ENCODE measurements around the gene ACTN4.

Gene ACTN4

DNA sequence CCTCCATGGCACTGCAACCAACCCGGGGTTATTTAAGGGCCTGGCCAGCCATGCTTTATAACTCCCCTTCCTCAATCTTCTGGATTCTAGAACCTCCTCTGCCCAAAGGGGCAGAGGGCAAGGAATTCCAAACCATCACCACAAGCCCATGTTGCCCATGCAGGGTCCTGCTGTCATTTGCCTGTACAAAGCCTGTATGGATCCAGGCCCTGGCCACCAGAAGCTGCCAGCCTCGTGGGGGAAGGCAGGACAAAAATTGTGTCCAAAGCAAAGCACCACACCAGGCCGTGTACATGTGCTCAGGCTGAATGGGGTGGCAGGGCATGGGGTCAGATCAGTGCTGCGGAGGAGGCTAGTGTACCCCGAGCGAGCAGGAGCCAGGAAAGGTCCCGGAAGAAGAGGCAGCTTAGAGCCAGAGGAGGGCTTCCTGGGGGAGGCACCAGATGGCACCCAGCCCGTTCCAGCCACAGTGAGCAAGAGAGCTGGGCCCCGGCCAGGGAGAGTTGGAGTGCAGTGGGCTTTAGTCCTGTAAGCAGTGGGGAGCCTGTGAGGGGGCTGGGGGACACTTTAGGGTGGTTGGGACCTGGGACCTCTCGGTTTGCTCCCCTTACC lies 61.1 kb downstream of the ACTN4 start:
- H4K20me1 ChIP-seq (ENCODE audit: insufficient read depth, low read length), result peaks cover 10% of the 10 kb centered on the region
- DNase-seq, result no peak
- peaks cover 99% of the 10 kb centered on the region for H3K36me3 ChIP-seq (ENCODE audit: insufficient read depth, low read length)
- no peaks in the 10 kb centered on the region for H3K9me3 ChIP-seq (ENCODE audit: insufficient read depth, low read length, severe bottlenecking)
- no peak overlapping the region for H3K4me3 ChIP-seq (ENCODE audit: low read depth in 1 of 2, low read length in 2 of 2)
- no peak overlapping the region for H3K4me2 ChIP-seq (ENCODE audit: insufficient read depth, low read length)
- TF ChIP-seq, protein P1, sequence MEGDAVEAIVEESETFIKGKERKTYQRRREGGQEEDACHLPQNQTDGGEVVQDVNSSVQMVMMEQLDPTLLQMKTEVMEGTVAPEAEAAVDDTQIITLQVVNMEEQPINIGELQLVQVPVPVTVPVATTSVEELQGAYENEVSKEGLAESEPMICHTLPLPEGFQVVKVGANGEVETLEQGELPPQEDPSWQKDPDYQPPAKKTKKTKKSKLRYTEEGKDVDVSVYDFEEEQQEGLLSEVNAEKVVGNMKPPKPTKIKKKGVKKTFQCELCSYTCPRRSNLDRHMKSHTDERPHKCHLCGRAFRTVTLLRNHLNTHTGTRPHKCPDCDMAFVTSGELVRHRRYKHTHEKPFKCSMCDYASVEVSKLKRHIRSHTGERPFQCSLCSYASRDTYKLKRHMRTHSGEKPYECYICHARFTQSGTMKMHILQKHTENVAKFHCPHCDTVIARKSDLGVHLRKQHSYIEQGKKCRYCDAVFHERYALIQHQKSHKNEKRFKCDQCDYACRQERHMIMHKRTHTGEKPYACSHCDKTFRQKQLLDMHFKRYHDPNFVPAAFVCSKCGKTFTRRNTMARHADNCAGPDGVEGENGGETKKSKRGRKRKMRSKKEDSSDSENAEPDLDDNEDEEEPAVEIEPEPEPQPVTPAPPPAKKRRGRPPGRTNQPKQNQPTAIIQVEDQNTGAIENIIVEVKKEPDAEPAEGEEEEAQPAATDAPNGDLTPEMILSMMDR (IDR thresholded peaks at IDR 0.05; ENCODE audit: borderline replicate concordance, extremely low read depth, low read length, poor library complexity, severe bottlenecking), result no peak
- no peaks in the 10 kb centered on the region for H3K79me2 ChIP-seq (ENCODE audit: insufficient read depth, low read length)
- no peak overlapping the region for H3K27ac ChIP-seq (ENCODE audit: low read length)
- no peak overlapping the region for H3K9ac ChIP-seq (ENCODE audit: low read depth, low read length)
- no peak for ATAC-seq (ENCODE audit: insufficient read depth, low read depth)
- H3K4me1 ChIP-seq (ENCODE audit: insufficient read depth, low read length), result no peaks in the 10 kb centered on the region
- H3K27me3 ChIP-seq (ENCODE audit: insufficient read depth, low read length, poor library complexity), result no peaks in the 10 kb centered on the region
- no peak overlapping the region for H2AFZ ChIP-seq (ENCODE audit: low read depth, low read length)

DNA sequence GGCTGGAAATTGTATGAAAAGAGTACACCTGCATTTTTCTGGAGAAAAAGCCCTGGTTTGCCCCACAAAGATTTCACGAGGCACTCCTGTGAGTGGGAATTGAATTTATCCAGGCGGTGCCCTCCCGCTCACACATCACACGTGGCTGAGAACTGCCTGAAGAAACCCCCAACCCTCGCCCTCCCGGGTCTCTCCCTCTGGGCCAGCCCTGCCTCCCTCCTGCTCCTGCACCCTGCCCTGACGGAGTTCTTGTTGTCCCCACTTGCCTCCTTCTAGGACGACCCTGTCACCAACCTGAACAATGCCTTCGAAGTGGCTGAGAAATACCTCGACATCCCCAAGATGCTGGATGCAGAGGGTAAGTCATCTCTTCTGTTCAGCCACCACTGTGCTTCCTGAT lies 61.7 kb downstream of the ACTN4 start:
- Histone ChIP-seq H3K79me2 (ENCODE audit: insufficient read depth, low read length) (no peaks in the 10 kb centered on the region), H3K4me2 (ENCODE audit: insufficient read depth, low read length) (no peak overlapping the region), H3K9ac (ENCODE audit: low read depth, low read length) (no peak overlapping the region), H3K4me1 (ENCODE audit: insufficient read depth, low read length) (no peaks in the 10 kb centered on the region), H2AFZ (ENCODE audit: low read depth, low read length) (no peak overlapping the region), H3K27me3 (ENCODE audit: insufficient read depth, low read length, poor library complexity) (no peaks in the 10 kb centered on the region), H3K4me3 (ENCODE audit: low read depth in 1 of 2, low read length in 2 of 2) (no peak overlapping the region), H3K27ac (ENCODE audit: low read length) (no peak overlapping the region), H3K36me3 (ENCODE audit: insufficient read depth, low read length) (peaks cover 99% of the 10 kb centered on the region), H3K9me3 (ENCODE audit: insufficient read depth, low read length, severe bottlenecking) (no peaks in the 10 kb centered on the region), H4K20me1 (ENCODE audit: insufficient read depth, low read length) (peaks cover 12% of the 10 kb centered on the region; the same call in 1 of the 2 replicates)
- ATAC-seq (ENCODE audit: insufficient read depth, low read depth), result no peak
- DNase-seq, result no peak
- TF ChIP-seq, protein P1 (IDR thresholded peaks at IDR 0.05; ENCODE audit: borderline replicate concordance, extremely low read depth, low read length, poor library complexity, severe bottlenecking), result no peak
- no peak for TF ChIP-seq EZH2 (IDR thresholded peaks at IDR 0.05; ENCODE audit: borderline replicate concordance, low read depth, low read length, severe bottlenecking)

GRCh38 chr19:38709671-38710415 lies 62.4 kb downstream of the ACTN4 start:
- ATAC-seq (ENCODE audit: insufficient read depth, low read depth), result no peak
- Histone ChIP-seq H3K9me3 (ENCODE audit: insufficient read depth, low read length, severe bottlenecking) (no peaks in the 10 kb centered on the region), H3K79me2 (ENCODE audit: insufficient read depth, low read length) (no peaks in the 10 kb centered on the region), H4K20me1 (ENCODE audit: insufficient read depth, low read length) (peaks cover 12% of the 10 kb centered on the region; the same call in 1 of the 2 replicates), H3K4me2 (ENCODE audit: insufficient read depth, low read length) (no peak overlapping the region), H3K27me3 (ENCODE audit: insufficient read depth, low read length, poor library complexity) (no peaks in the 10 kb centered on the region), H2AFZ (ENCODE audit: low read depth, low read length) (no peak overlapping the region), H3K9ac (ENCODE audit: low read depth, low read length) (no peak overlapping the region), H3K4me1 (ENCODE audit: insufficient read depth, low read length) (no peaks in the 10 kb centered on the region), H3K36me3 (ENCODE audit: insufficient read depth, low read length) (peaks cover 99% of the 10 kb centered on the region), H3K27ac (ENCODE audit: low read length) (no peak overlapping the region), H3K4me3 (ENCODE audit: low read depth in 1 of 2, low read length in 2 of 2) (no peak overlapping the region)
- no peak for TF ChIP-seq EZH2 (IDR thresholded peaks at IDR 0.05; ENCODE audit: borderline replicate concordance, low read depth, low read length, severe bottlenecking)
- TF ChIP-seq, protein P1 (IDR thresholded peaks at IDR 0.05; ENCODE audit: borderline replicate concordance, extremely low read depth, low read length, poor library complexity, severe bottlenecking), result no peak
- DNase-seq, result no peak

All from DND-41 (cell line).